ENCODE measurements around the gene NR3C2.

- TF ChIP-seq POLR2A (IDR thresholded peaks at IDR 0.05): no peak
- no peak for TF ChIP-seq CTCF (IDR thresholded peaks at IDR 0.05)
Observed at GRCh38 chr4:148205476-148205875, 236.7 kb downstream of the NR3C2 start.

All from testis (tissue), 2 donors.